RWPE1 (cell line): Measurements from ENCODE around the gene SF3B1.
"Not testable (repeated sequence)": the region's sequence is repeated elsewhere in the genome, so short reads cannot be mapped to it uniquely, and the experiment has no call there.

Experiments used
- CTCF ChIA-PET: fragments of 350-600 bp; sonication (Branson Sonifier 250); formaldehyde crosslinking; extraction: SDS; loops from one replicate; lab custom pipeline; 2021; lab: Yijun Ruan, JAX
- POLR2A ChIA-PET: fragments of 400-600 bp; formaldehyde crosslinking; extraction: SDS; loops from one replicate; lab custom pipeline; 2020; ENCODE audit warnings: antibody characterized with exemption; ENCODE audit not compliant: low non-redundant PET; lab: Yijun Ruan, JAX
- DNase-seq: peaks from one replicate; pipeline ENCODE4 v3.0.0; 2012; ENCODE audit warnings: low spot score
- H3K27ac ChIP-seq: fragments of 450-650 bp; 2 replicates; pipeline ENCODE4 v1.5.1; 2017
- TF ChIP-seq, protein P1 (sequence below): fragments of 450-650 bp; conservative IDR thresholded peaks from 2 replicates; pipeline ENCODE4 v1.5.1; 2017; ENCODE audit warnings: low read depth, mild to moderate bottlenecking

The SF3B1 gene

DNA sequence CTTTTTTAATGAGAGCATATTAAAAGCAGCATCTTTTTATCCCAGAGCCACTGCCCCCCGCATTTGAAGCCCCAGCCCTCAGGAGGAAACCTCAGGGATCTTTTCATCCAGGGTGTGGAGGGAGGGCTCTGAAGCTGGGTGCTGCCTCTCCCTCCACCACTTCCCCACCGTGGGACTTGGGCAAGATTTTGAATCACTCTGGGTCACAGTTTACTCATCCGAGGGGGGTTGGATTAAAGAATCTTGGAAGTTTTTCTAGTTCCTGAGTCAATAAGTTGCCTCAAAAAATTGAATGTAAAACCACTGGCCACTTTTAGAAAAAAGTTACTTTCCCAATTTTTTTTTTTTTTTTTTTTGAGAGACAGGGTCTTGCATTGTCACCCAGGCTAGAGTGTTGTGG lies 62.2 kb downstream of the SF3B1 start:
- no peak overlapping the region for H3K27ac ChIP-seq
- no peak for DNase-seq
- TF ChIP-seq, protein P1, sequence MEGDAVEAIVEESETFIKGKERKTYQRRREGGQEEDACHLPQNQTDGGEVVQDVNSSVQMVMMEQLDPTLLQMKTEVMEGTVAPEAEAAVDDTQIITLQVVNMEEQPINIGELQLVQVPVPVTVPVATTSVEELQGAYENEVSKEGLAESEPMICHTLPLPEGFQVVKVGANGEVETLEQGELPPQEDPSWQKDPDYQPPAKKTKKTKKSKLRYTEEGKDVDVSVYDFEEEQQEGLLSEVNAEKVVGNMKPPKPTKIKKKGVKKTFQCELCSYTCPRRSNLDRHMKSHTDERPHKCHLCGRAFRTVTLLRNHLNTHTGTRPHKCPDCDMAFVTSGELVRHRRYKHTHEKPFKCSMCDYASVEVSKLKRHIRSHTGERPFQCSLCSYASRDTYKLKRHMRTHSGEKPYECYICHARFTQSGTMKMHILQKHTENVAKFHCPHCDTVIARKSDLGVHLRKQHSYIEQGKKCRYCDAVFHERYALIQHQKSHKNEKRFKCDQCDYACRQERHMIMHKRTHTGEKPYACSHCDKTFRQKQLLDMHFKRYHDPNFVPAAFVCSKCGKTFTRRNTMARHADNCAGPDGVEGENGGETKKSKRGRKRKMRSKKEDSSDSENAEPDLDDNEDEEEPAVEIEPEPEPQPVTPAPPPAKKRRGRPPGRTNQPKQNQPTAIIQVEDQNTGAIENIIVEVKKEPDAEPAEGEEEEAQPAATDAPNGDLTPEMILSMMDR, result no peak
- CTCF ChIA-PET, result interaction anchor here (0.5 to 0.6 kb wide), 2 partner anchors 9 to 411 kb away, joined by 3 to 5 read pairs; no protein-coding TSS in a partner anchor
- POLR2A ChIA-PET, result no interaction called here

DNA sequence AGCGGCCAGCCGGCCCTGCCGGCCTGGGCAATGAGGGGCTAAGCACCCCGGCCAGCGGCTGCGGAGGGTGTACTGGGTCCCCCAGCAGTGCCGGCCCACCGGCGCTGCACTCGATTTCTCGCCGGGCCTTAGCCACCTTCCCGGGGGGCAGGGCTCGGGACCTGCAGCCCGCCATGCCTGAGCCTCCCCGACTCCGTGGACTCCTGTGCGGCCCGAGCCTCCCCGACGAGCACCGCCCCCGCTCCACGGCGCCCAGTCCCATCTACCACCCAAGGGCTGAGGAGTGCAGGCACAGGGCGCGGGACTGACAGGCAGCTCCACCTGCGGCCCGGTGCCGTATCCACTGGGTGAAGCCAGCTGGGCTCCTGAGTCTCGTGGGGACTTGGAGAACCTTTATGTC lies 64.2 kb downstream of the SF3B1 start:
- H3K27ac ChIP-seq, CTCF ChIA-PET, POLR2A ChIA-PET, DNase-seq: not testable (repeated sequence)

GRCh38 chr2:197369933-197370320 lies 64.9 kb downstream of the SF3B1 start:
- H3K27ac ChIP-seq, result no peak overlapping the region
- ChIA-PET POLR2A (no interaction called here), CTCF (interaction anchor here (0.9 kb wide), 1 partner anchor 14 kb away, joined by 6 read pairs; no protein-coding TSS in a partner anchor)
- TF ChIP-seq, protein P1, result no peak
- no peak for DNase-seq

DNA sequence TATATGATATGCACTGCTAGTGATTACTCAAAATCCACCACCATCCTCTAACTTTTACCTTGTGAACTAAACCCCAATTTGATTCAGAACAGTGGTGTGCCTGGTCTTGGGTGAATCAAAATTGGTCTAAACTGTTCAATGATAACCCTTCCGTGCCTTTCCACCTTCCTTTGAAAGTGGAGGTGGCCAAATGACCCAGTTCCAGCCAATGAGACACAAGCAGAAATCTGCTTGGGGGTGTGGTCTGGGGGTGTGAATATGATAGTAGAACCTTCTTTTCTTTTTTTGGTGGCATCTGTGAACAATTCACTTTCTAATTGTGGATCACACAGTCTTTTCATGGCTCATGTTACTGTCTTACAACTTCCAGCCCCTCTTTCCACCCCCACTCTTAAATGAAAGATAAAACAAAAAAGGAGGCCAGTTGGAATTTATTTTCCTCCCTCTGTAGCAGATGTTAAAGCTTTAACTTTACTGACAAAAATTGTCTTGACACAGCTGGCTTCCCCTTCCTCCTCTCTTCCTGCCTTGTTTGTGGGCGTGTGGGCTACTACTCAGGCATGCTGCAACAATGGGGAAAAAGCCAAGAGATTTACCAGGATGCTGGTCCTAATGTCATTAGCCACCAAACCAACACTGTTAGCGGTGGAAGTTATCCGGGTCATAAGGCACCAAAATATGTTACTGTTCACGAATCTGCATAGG lies 65.4 kb downstream of the SF3B1 start:
- ChIA-PET CTCF (interaction anchor here (0.9 kb wide), 1 partner anchor 14 kb away, joined by 6 read pairs; no protein-coding TSS in a partner anchor), POLR2A (no interaction called here)
- no peak for DNase-seq

DNA sequence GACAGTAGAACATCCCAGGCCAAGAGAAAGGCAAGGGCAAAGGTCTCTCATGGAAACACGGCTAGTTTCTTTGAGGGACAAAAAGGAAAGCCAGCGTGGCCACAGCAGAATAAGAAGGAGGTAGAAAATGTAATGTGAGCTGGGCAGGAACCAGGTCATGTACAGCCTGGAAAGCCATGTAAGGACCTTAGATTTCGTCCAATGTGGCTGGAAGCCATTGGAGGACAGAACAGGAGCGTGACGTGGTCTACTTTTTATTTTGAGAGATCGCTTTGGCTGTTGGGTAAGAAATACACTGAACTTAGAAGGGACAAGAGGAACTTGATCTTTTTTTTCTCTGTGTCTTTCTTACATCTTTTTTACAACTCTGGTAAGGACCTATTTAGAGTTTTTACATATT lies 66.4 kb downstream of the SF3B1 start:
- ChIA-PET POLR2A (no interaction called here), CTCF (interaction anchor here (0.5 kb wide), 1 partner anchor 951 kb away, joined by 3 read pairs; no protein-coding TSS in a partner anchor)
- no peak for DNase-seq
- TF ChIP-seq, protein P1, result no peak
- no peak overlapping the region for H3K27ac ChIP-seq

More for the DNA sequence above, 65.4 kb downstream of the SF3B1 start:
- TF ChIP-seq, protein P1, result no peak
- H3K27ac ChIP-seq, result no peak overlapping the region

GRCh38 chr2:197363998-197364397 lies 70.8 kb downstream of the SF3B1 start:
- POLR2A ChIA-PET, result no interaction called here
- CTCF ChIA-PET, result interaction anchor here (0.7 kb wide), 1 partner anchor 1743 kb away, joined by 3 read pairs; no protein-coding TSS in a partner anchor
- no peak for DNase-seq
- no peak overlapping the region for H3K27ac ChIP-seq
- TF ChIP-seq, protein P1, result no peak

GRCh38 chr2:197360744-197361156 lies 74.1 kb downstream of the SF3B1 start:
- ChIA-PET POLR2A (no interaction called here), CTCF (no interaction called here)
- no peak overlapping the region for H3K27ac ChIP-seq
- TF ChIP-seq, protein P1, result no peak
- no peak for DNase-seq
